Midbrain (tissue), 1 donor: ENCODE measurements around the gene USP44.
A peak's percentile ranks its signal among the peaks of the same experiment; 100 is the strongest.
"Not testable (repeated sequence)": the region's sequence is repeated elsewhere in the genome, so short reads cannot be mapped to it uniquely, and the experiment has no call there.

Experiments used
- DNase-seq: peaks from one replicate; lab custom pipeline; 2025; lab: John Stamatoyannopoulos, UW

Gene USP44

DNA sequence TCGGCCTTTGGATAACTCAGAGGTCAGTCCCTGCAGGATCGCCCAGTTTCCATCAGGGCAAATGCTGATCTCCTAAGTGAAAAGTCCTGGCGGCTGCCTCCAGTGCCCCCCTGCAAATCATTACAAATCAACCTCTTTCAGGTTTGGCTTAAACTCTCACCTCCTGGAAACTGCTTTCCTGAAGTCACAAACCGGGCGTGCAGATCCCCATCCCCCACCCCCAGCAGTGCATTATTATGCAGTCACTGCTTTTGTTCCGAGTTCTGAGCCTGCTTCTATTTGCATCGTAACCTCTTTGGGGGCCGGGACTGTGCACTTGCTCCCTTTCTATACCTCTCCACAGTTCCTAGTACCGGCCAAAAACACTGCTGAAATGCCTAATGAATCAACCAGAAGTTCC lies at the start of gene USP44:
USP44 (minus strand) TSS at position 172 of the 400 bp plus-strand sequence. CDS start 17,220 bp downstream, outside the sequence.
- DNase-seq = no peak

DNA sequence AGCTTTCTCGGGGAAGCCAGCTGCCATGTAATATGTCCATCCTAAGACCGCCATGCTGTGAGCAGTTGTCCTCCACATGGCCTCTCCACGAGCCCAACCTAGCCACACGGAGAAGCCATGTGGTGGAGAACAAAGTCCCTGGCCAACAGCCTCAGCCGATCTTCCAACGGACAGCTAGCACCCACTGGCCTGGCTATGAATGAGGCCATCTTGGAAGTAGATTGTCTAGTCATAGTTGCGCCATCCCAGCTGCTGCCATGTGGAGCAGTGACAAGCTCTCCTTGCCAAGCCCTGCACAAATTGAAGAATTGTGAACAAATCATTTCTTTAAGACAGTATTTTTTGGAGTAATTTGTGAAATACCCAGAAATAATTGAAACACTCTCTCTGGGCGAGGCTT lies 49.3 kb upstream of the USP44 start:
- no peak for DNase-seq

DNA sequence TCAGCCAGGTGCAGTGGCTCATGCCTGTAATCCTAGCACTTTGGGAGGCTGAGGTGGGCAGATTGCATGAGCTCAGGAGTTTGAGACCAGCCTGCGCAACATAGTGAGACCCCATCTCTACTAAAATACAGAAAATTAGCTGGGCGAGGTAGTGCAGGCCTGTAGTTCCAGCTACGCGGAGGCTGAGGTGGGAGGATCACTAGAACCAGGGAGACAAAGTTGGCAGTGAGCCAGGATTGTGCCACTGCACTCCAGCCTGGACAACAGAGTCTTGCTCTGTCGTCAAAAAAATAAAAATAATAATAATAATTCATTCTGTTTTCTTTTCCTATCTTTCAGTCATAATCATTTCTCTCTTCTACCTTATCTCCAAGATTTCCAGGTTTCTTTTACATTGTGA lies 48.6 kb upstream of the USP44 start:
- no peak for DNase-seq

DNA sequence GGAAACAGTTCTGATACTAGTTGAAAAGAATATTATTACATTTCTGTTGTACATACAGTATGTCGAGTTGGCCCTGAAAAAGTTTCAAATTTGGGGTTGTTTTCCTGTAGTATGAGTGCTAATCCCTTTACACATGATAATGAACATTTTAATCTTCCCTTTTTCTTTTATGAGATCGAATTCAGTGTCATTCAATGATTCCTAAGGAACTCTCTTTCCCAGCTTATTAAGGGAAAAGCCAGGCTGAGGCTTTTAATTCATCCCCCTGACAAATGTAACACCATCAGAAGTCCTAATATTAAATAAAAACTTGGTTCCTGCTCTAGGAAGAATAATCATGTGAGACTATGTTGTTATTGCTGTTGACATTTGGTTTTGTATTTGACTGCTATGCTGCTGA lies 42.9 kb upstream of the USP44 start:
- DNase-seq = no peak

DNA sequence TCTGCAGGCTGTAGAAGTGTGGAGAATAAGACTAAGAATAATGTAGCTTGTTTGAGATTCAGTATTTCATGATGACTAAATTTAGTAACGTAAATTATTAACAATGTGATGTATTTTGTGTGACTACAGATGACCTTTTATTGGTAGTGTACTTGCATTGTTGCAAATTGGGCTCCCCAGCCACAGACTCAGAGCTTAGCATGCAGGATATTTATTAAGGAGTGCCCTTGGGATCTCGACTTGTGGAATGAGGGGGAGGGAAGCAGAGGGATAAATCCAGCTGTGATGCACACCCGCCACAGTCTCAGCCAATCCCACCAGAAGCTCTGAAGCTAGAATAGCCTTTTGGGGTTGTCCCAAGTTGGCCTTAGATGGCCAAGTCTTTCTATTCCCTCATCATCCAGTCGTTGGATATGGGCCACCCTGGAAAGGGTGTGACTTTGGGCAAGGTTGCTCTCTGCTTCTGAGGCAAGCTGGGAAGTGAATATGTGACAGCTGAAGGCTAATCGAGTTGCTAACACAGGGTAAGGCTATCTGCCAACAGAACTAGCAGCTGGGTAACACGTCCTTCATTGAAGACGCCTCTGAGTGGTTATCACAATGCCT lies 42.1 kb upstream of the USP44 start:
- DNase-seq = no peak

DNA sequence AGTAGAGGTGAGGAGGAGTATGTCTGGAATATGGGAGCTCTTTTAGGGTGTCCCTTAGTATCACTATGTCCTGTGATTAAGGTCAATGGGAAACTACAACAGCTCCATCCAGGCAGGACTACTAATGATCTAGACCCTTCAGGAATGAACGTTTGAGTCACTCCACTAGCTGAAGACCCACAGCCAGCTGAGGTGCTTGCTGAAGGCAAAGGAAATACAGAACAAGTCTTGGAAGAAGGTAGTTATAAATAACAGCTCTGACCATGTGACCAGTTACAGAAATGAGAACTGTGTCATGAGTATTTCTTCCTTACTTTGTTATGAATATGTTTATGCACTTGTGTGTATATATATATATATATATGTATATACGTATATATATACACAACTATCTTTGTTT lies 40.5 kb upstream of the USP44 start:
- DNase-seq = no peak

DNA sequence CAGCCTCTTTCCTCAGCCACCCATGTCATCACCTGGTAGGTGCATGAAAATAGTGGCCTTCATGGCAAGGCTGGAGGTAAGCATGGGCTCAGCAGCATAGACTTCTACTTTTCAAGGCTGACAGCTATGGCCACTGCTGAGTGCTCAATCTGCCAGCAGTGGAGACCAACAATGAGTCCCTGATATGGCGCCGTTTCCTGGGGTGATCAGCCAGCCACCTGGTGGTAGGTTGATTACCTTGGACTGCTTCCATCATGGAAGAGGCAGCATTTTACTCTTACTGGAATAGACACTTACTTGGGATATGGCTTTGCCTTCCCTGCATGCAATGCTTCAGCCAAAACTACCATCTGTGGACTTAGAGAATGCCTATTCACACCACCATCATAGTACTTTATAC lies 39.5 kb upstream of the USP44 start:
- DNase-seq = no peak

DNA sequence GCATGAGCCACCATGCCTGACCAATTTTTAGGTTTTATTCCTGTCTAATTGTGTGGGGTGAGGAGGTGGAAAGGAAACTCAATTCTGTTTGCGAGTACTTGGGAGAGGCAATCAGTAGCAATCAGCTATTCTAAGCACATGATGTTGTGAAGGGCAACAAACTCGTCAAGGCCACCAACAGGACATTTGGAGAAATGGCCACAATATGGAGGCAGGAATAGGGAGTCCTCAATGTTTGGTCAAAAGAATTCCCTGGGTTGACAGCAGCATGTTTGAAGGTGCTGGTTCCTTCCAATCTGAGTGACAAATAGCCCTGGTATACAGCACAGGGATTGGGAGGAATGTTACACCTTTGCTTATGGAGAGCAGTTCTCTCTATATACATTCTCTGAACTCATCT lies 32.7 kb upstream of the USP44 start:
- no peak for DNase-seq

DNA sequence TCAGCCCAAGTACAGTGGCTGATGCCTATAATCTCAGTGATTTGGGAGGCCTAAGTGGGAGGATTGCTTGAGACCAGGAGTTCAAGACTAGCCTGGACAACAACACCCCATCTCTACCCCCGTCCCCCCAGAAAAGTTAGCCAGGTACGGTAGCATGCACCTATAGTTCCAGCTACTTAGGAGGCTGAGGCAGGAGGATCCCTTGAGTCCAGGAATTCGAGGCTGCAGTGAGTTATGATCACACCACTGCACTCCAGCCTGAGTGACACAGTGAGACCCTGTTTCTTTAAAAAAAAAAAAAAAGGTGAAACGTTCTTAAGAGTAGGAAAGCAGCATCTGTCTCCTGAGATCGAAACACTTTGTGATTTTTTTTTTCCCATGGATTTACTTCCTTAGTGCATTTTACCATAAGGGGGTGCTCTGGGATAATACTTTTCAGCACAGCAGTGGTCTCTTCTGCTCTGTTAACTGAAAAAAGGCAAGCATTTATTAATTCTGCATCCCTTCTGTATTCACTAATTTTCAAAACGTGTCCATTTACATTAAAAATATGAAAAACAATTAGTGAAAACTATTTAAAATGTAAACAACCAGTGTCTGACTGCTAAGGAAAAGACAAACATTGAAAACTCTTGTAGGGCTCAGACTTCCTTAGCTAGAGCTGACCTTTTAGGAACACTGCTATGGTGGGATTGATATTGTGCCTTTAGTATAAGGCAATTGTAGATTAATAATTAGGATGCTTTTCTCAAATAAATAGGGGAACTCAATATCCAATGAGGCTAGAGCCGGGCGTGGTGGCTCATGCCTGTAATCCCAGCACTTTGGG lies 31.2 kb upstream of the USP44 start:
- peak; percentile 33 for DNase-seq

DNA sequence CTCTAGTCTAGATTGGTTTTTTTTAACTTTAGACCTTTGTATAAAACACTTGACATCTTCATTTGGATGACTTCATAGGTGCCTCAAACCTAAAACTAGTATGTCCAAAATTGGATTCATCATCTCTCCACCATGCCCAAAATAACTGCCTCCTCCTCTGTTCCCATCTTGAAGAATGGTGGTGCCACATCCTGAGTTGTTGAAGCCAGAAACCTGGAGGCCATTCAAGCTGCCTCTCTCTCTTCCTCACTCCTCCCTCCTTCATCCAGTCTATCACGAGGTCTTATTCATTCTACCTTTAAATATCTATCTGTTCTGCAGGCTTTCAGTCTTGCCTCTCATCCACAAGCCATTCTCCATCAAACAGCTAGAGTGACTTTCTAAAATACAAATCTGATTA lies 26.5 kb upstream of the USP44 start:
- no peak for DNase-seq

DNA sequence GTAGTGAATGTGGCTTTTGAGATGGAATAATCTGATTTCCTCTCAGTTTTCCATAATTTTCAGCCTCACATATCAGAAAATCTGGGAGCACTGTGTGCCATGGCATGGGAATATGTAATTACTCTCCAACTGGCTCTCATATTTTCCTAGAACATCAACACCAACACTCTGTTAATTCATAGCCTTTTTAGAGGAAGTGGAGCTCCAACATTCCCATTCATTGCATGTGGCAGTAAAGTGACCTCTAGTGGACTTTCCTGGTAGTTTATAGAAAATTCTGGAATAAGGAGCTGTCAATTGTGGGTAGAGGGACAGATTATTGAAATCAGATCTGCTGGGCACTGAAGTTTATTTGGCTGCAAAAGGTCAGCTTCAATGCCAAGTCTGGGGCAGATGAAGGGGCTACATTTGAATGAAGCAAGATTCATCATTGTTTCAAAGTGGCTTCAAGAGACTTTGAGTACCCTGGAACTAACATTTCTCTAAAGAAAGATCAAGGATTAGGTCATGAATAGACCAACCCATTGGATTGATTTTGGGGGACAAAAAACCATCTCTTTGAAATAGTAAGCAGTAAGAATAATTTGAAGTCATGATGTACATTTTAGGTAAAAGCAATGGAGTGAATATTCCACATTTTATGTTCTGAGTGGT lies 23.6 kb upstream of the USP44 start:
- peak; percentile 42 for DNase-seq

DNA sequence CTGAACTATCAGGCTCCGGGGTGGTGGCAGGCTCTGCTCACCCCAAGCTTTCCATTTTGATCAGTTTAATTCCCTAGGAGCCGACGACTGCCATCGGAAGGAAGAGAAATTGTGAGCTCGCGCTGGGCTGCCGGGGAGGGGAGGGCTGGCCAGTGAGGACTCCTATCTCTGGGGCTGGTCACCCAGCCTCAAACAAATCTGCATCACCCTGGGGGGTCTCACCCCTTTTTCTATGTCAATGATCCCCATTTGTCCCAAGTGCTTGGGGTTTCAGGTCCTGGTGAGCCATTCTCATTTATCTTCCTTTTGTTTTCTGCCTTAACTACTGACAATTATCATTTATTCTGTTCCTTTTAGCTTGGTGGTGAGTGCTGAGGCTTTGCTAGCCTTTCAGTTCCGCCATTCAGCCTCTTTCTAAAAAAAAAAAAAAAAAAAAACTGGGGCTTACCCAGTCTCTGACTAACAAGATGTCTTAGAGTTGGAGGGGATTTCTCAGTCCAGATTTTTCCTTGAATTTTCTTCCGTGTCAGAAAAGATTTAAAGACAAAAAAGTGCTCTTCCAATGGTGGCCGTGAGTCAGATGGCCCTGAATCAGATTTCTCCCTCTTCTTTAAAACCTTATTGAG lies 22.8 kb upstream of the USP44 start:
- no peak for DNase-seq

DNA sequence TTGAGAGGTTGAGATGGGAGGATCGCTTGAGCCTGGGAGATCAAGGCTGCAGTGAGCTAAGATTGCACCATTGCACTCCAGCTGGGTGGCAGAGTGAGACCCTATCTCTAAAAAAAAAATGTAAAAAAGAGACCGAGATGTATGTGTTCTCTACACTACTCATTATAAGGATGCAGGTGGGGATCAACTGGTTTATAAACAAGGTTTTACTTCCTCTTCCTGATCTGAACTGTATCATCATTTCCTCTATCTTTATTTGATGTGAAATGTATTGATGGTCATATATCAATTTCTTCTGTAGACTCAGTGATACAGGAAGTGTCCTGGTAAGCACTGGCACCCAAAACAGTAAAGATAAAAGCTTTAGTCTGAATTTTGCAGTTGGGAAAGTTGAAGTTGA lies 20.1 kb upstream of the USP44 start:
- no peak for DNase-seq

DNA sequence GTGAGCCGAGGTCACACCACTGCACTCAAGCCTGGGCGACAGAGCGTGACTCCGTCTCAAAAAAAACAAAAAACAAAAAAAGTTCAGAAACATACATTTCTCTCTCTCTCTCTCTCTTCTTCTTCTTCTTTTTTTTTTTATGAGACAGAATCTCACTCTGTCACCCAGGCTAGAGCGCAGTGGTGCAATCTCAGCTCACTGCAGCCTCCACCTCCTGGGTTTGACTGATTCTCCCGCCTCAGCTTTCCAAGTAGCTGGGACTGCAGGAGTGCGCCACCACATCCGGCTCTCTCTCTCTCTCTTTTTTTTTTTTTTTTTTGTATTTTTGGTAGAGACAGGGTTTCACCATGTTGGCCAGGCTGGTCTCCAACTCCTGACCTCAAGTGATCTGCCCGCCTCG lies 16.8 kb upstream of the USP44 start:
- DNase-seq = not testable (repeated sequence)

DNA sequence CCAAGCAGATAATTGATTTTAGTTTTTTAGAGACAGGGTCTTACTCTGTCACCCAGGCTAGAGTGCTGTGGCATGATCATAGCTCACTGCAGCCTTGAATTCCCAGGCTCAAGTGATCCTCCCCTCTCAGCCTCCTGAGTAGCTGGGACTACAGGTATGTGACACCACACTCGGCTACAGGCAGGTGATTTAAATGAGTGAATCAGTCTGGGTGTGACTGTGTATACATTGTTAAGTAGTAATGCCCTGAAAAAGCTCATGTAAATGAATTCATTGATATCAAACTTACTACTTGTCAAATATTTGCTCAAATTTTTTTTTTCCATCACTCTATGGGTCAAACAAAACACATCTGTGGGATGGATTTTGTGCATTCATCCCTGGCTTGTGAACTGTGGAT lies 6.3 kb upstream of the USP44 start:
- DNase-seq = no peak

DNA sequence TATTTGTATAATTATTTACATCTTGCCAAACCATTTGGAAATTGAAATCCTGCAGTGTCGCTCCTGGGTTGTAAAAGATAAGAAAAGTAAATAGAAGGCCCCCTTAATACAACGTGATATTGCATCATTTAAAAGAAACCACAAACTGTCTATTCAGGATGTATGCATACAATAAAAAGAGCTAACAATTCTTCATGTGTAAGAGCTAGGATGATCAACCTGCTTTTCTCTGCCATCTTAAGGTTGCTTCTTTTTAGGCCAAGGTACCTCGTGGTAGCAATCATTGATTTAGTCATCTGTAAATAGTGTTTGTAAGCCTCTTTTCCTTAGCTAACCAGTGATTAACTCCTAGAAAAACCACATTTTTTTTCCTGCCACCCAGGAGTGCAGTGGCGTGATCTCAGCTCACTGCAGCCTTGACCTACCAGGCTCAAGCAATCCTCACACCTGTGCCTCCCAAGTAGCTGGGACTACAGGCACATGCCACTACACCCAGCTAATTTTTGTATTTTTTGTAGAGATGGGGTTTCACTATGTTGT lies 3.3 kb upstream of the USP44 start:
- DNase-seq = no peak

DNA sequence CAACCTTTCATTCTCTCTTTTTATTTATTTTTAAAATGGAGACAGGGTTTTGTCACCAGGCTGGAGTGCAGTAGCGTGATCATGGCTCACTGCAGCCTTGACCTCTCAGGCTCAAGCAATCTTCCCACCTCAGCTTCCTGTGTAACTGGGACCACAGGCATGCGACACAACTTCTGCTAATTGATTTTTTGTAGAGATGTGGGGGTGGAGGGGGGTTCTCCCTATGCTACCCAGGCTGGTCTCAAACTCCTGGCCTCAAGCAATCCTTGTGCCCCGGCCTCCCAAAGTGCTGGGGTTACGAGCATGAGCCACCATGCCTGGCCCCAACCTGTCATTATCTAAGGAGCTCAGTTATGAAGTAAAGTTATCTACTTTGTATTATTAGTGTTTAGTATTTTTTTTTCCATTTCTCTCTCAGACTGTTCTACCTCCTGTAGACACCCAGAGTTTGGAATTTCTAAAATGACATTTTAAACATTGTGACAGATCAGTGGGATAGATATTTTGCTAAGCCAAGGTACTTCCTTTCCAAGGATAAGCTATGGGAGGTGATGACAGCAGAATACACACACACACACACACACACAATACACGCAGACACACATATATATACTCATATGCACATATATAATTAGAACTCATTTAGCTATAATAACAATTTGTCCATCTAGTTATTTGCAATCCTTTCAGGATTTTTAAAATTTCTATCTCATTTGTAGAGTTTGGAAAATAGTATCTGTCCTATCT lies 2.1 kb upstream of the USP44 start:
- DNase-seq = no peak

DNA sequence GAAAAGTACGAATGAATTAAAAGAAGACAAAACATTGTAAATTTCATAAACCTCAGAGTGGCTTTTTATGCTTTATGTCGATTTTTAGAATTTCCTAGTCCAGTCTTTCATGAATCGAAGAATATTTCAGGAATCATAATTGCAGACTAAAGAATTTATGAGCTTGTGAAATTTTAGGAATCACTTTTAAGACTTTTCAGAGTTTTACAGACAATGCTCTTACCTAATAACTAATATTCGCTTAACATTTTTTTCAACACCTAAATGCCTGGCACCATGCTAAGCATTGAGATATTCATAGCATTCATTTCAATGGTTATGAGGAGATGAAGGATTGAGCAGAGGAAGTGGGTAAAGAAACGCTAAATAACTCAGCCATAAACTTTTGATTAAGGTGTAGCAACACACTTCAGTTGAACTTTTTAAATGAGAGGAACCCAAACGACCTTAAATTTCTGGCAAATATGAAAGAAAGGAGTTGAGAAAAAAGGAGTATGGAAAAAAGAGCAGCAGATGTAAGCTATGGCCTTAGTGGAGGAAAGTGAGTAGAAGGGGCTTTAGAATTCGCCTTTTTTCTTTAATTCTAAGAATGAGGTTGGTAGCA lies 739 bp upstream of the USP44 start:
- no peak for DNase-seq

DNA sequence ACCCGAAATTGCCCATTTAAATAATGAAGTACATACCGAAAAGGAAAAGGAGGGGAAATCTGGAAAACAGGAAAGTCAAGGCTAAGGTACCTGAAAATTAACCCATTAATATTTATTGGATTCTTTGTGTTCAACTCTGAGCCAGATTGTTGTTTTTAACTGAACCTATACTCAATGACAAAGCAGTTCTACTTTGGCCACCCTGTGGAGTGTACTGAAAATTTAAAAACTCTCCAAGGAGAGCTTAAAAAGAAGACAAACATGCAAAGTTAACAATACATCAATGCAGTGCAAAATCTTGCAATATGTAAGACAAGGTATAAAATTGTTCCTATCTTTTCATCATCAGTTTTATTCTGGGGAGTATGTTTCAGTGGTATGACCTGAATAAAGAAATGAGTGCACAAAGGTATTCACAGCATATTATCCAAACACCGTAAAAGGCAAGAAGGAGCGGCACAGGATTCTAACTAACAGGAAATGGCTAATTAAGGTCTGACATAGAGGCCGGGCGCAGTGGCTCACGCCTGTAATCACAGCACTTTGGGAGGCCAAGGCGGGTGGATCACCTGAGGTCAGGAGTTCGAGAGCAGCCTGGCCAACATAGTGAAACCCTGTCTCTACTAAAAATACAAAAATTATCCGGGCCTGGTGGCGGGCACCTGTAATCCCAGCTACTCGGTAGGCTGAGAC lies 1.7 kb downstream of the USP44 start:
- no peak for DNase-seq

DNA sequence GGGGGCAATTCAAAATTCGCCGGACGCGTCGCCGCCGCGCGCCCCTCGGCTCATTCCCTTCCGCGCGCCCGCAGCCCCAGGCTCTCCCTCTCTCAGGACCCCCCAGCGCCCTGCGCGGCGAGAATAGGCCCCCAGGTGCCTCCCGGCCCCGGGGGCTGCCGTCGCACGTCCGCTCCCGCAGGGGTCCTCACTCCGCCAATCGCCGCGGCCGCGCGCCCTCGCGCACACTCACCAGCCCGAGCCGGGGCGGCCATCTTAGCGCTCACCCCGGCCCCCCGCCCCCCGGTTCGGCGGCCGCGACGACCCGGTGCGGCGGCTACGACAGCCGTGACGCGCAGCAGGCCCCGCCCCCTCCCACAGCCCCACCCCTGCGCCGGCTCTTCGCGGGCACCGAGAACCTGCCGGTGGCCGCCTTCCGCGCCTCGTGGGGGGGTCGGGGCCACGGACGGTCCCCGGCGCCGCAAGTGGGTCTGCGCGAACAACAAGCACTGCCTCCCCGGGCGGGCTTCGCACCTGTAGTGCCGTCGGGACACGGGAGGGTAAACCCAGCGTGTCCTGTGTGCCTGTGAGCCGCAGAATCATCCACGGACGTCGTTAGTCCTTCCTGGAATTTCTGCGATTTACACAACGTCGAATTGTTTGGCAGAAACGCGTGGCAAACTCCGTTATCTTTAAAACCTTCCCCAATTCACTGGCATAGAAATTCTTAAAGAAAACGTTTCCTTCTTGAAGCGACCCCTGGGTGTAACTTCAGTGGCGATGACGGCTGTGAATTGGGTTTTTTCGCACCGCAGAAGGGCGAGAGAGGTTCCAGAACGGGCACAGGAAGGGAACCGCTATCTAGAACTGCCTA lies 2.5 kb downstream of the USP44 start:
- peak; percentile 56 for DNase-seq
